K562 (cell line): ENCODE results near the gene CXCL17. TPM values are rescaled to one million over a fixed set of nuclear protein-coding genes. Genes with fewer than 3 reads are reported as not detected.

Experiments used
- ARID3A ChIP-seq: IDR thresholded peaks from 2 replicates; pipeline ENCODE4 v1.6.1; 2012; ENCODE audit warnings: low read depth, low read length, improper control_type of control experiment, borderline replicate concordance
- ATF1 ChIP-seq, 2 experiments: fragments of 450-650 bp in 1 of 2; IDR thresholded peaks; 2 replicates each; pipeline ENCODE4 v1.6.1; 2016; ENCODE audit warnings: missing compliant biosample characterization in 1 of 2, missing genetic modification characterization in 1 of 2
- CXXC5 ChIP-seq: fragments of 250-450 bp; sonication (Bioruptor Pico); IDR thresholded peaks from 2 replicates; pipeline ENCODE4 v1.8.0; 2022; ENCODE audit warnings: inconsistent platforms, mild to moderate bottlenecking, moderate library complexity
- FOS ChIP-seq: IDR thresholded peaks from 3 replicates; pipeline ENCODE4 v1.6.1; 2011; ENCODE audit not compliant: insufficient read length; ENCODE audit errors: extremely low read depth
- JUND ChIP-seq, 2 experiments: IDR thresholded peaks; 2 replicates in 1 of 2; 3 replicates in 1 of 2; pipeline ENCODE4 v1.6.1; 2011; ENCODE audit warnings: borderline replicate concordance in 2 of 2, low read depth in 2 of 2, low read length in 2 of 2, improper control_type of control experiment in 1 of 2, missing biosample characterization in 1 of 2, missing genetic modification characterization in 1 of 2, missing genetic modification reagents in 1 of 2
- RAD21 ChIP-seq, 2 experiments: fragments of 250-450 bp in 1 of 2; fragments of 450-650 bp in 1 of 2; sonication (Bioruptor Pico) in 1 of 2; formaldehyde crosslinking in 1 of 2; IDR thresholded peaks in 1 of 2; conservative IDR thresholded peaks in 1 of 2; 2 replicates each; pipeline versions ENCODE4 v1.4.0 to v1.8.0; 2020 to 2022; ENCODE audit warnings: mild to moderate bottlenecking in 2 of 2, moderate library complexity in 1 of 2
- TFAM ChIP-seq: fragments of 250-450 bp; sonication (Bioruptor Pico); conservative IDR thresholded peaks from 2 replicates; pipeline ENCODE4 v1.5.0; 2021; ENCODE audit warnings: mild to moderate bottlenecking, moderate library complexity
- polyA plus RNA-seq, 8 experiments: library from polyadenylated mRNA; depleted of rRNA in 4 of 8; stranded (reverse) in 5 of 8; unstranded in 3 of 8; fragments of >200 nt; fragmentation: Nextera tagmentation in 2 of 8; fragmentation: Illumina TruSeq in 1 of 8; extraction: Ambion mirVana in 2 of 8; extraction: Trizol in 1 of 8; gene quantifications; 2 replicates each; pipeline versions ENCODE4 v1.2.1 to v1.2.3, GENCODE V29; 2011 to 2014; ENCODE audit warnings: inconsistent platforms in 1 of 8, missing spikeins in 1 of 8
- total RNA-seq, 7 experiments: library from RNA; depleted of rRNA in 6 of 7; stranded (reverse); fragments of >200 nt in 6 of 7; fragmentation: Illumina TruSeq in 2 of 7; extraction: Trizol in 2 of 7; gene quantifications; 2 replicates each; pipeline versions ENCODE4 v1.2.1 to v1.2.3, GENCODE V29; 2011 to 2021; ENCODE audit warnings: low replicate concordance in 1 of 7
- TF ChIP-seq, protein P1 (sequence below), 2 experiments: fragments of 450-650 bp; formaldehyde crosslinking in 1 of 2; IDR thresholded peaks; 2 replicates each; pipeline versions ENCODE4 v1.4.0 to v1.6.1; 2014 to 2020; ENCODE audit warnings: mild to moderate bottlenecking in 2 of 2, borderline replicate concordance in 1 of 2, low read depth in 1 of 2
- TF ChIP-seq, protein P2 (sequence below): IDR thresholded peaks from 2 replicates; pipeline ENCODE4 v1.6.1; 2011; ENCODE audit warnings: borderline replicate concordance, low read depth, mild to moderate bottlenecking, moderate library complexity, low read length; ENCODE audit not compliant: insufficient read depth, poor library complexity, severe bottlenecking

Gene CXCL17
- total and polyA plus RNA-seq, 9 of the 15 experiments (the other 6 are each of a cell fraction or from before 2014, with no cell fraction given), result 0.10 to 0.15 TPM; not detected in 7

- TF ChIP-seq, protein P1, sequence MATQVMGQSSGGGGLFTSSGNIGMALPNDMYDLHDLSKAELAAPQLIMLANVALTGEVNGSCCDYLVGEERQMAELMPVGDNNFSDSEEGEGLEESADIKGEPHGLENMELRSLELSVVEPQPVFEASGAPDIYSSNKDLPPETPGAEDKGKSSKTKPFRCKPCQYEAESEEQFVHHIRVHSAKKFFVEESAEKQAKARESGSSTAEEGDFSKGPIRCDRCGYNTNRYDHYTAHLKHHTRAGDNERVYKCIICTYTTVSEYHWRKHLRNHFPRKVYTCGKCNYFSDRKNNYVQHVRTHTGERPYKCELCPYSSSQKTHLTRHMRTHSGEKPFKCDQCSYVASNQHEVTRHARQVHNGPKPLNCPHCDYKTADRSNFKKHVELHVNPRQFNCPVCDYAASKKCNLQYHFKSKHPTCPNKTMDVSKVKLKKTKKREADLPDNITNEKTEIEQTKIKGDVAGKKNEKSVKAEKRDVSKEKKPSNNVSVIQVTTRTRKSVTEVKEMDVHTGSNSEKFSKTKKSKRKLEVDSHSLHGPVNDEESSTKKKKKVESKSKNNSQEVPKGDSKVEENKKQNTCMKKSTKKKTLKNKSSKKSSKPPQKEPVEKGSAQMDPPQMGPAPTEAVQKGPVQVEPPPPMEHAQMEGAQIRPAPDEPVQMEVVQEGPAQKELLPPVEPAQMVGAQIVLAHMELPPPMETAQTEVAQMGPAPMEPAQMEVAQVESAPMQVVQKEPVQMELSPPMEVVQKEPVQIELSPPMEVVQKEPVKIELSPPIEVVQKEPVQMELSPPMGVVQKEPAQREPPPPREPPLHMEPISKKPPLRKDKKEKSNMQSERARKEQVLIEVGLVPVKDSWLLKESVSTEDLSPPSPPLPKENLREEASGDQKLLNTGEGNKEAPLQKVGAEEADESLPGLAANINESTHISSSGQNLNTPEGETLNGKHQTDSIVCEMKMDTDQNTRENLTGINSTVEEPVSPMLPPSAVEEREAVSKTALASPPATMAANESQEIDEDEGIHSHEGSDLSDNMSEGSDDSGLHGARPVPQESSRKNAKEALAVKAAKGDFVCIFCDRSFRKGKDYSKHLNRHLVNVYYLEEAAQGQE (IDR thresholded peaks at IDR 0.05; ENCODE audit: borderline replicate concordance), result peak; percentile 20; the same call in 1 of the 2 replicates
- TF ChIP-seq, protein P1 (CRISPR knock-in tag; IDR thresholded peaks at IDR 0.05; ENCODE audit: low read depth), result no peak
- no peak for TF ChIP-seq TFAM
- TF ChIP-seq ATF1 (CRISPR knock-in tag; IDR thresholded peaks at IDR 0.05), result no peak
- no peak for TF ChIP-seq ATF1 (tag; IDR thresholded peaks at IDR 0.05)
- TF ChIP-seq, protein P2, sequence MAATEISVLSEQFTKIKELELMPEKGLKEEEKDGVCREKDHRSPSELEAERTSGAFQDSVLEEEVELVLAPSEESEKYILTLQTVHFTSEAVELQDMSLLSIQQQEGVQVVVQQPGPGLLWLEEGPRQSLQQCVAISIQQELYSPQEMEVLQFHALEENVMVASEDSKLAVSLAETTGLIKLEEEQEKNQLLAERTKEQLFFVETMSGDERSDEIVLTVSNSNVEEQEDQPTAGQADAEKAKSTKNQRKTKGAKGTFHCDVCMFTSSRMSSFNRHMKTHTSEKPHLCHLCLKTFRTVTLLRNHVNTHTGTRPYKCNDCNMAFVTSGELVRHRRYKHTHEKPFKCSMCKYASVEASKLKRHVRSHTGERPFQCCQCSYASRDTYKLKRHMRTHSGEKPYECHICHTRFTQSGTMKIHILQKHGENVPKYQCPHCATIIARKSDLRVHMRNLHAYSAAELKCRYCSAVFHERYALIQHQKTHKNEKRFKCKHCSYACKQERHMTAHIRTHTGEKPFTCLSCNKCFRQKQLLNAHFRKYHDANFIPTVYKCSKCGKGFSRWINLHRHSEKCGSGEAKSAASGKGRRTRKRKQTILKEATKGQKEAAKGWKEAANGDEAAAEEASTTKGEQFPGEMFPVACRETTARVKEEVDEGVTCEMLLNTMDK, result peak; percentile 76
- TF ChIP-seq JUND (IDR thresholded peaks at IDR 0.05; ENCODE audit: borderline replicate concordance, low read depth, low read length), result 0 out of 2 replicates have a peak, but pooled peaks have one; percentile 28
- TF ChIP-seq JUND (tag; IDR thresholded peaks at IDR 0.05; ENCODE audit: borderline replicate concordance, low read depth, low read length), result no peak; the same call in 2 of the 3 replicates
- TF ChIP-seq FOS, result no peak
- no peak; the same call in 1 of the 2 replicates for TF ChIP-seq ARID3A
- peak; percentile 35; the same call in 1 of the 2 replicates for TF ChIP-seq CXXC5 (CRISPR knock-in tag)
- peak; percentile 23 to 64; a peak in 3 of 4 replicates for TF ChIP-seq RAD21 (CRISPR knock-in tag; conservative IDR thresholded peaks at IDR 0.05 in 1 of 2, IDR thresholded peaks at IDR 0.05 in 1 of 2)
These were observed 2.2 kb downstream of the CXCL17 start (continued) for GRCh38 chr19:42440357-42441048.
